ENCODE measurements around the gene STEEP1. TPM values are rescaled to one million over a fixed set of nuclear protein-coding genes. Genes with fewer than 3 reads are reported as not detected.

The STEEP1 gene
- total RNA-seq (2016; rRNA removed; fragmentation: Illumina TruSeq; extraction: Trizol) (23.1 and 37.7 TPM in 2 replicates), polyA plus RNA-seq (2011; rRNA removed) (7.7 and 8.6 TPM in 2 replicates), polyA minus RNA-seq (2011; rRNA and poly(A)+ RNA removed; ENCODE audit: low replicate concordance) (10.0 and 27.2 TPM in 2 replicates), Bru-seq, nascent RNA (percentile 51 among the genes with signal in this experiment), BruChase-seq, experiment 1, labeled RNA remaining after a 6-hour chase (percentile 66 among the genes with signal in this experiment), BruChase-seq, experiment 2, labeled RNA remaining after a 2-hour chase (percentile 54 among the genes with signal in this experiment)
- total RNA-seq (2016; cell fraction: cytosol; rRNA removed; fragmentation: Illumina TruSeq; extraction: Trizol; ENCODE audit: low read depth): 3.5 and 6.3 TPM in 2 replicates
- total RNA-seq (2016; cell fraction: insoluble cytoplasmic fraction; rRNA removed; fragmentation: Illumina TruSeq; extraction: Trizol): 24.8 and 38.3 TPM in 2 replicates
- total RNA-seq (2016; cell fraction: membrane; rRNA removed; fragmentation: Illumina TruSeq; extraction: Trizol): 6.4 and 8.8 TPM in 2 replicates
- 12.4 and 12.7 TPM in 2 replicates for total RNA-seq (2016; cell fraction: nucleus; rRNA removed; fragmentation: Illumina TruSeq; extraction: Trizol)
- polyA plus RNA-seq (2011; cell fraction: cytosol; rRNA removed): 5.8 and 8.6 TPM in 2 replicates
- 5.0 and 6.6 TPM in 2 replicates for polyA plus RNA-seq (2011; cell fraction: nucleus; rRNA removed)
- 11.1 and 14.4 TPM in 2 replicates for polyA plus RNA-seq (2012)
- 1.9 and 2.4 TPM in 2 replicates for polyA plus RNA-seq (2016; cell fraction: cytosol; fragmentation: Illumina TruSeq; extraction: Trizol; ENCODE audit: low read depth)
- polyA plus RNA-seq (2016; cell fraction: insoluble cytoplasmic fraction; fragmentation: Illumina TruSeq; extraction: Trizol; ENCODE audit: low read depth): 29.0 and 34.7 TPM in 2 replicates
- 4.7 and 5.8 TPM in 2 replicates for polyA plus RNA-seq (2016; cell fraction: membrane; fragmentation: Illumina TruSeq; extraction: Trizol; ENCODE audit: low read depth)
- polyA plus RNA-seq (2016; cell fraction: nucleus; fragmentation: Illumina TruSeq; extraction: Trizol; ENCODE audit: insufficient read depth, low read depth): 17.2 and 17.7 TPM in 2 replicates
- polyA minus RNA-seq (2011; cell fraction: cytosol; rRNA and poly(A)+ RNA removed): 6.5 and 7.5 TPM in 2 replicates
- polyA minus RNA-seq (2011; cell fraction: nucleus; rRNA and poly(A)+ RNA removed): 10.2 and 11.1 TPM in 2 replicates
- long read RNA-seq, experiment 1: 0 reads
- long read RNA-seq, experiment 2, partial matches to known transcripts: 0 of 13 reads
- long read RNA-seq, experiment 2, other reads (novel, unspliced or antisense): 11 of 13 reads

GRCh38 chrX:119565107-119565663 is at the start of gene STEEP1:
TSS of gene STEEP1 (minus strand) at chrX:119565409. CDS start at chrX:119565355, 54 bp downstream.
- FAIRE-seq (peak; percentile 77), DNase-seq (ENCODE audit: low spot score) (peak; percentile 87), ATAC-seq (peak; percentile 83)
- intact Hi-C loops (cut with micrococcal nuclease; ENCODE audit: unreplicated experiment): no loop called here
- no peaks in the 10 kb centered on the region for H4K20me1 ChIP-seq (ENCODE audit: insufficient read depth, low read length)
- peaks cover 12% of the 10 kb centered on the region for H3K79me2 ChIP-seq (ENCODE audit: insufficient read depth, low read length)
- POLR2A ChIA-PET: interaction anchor here (1.1 kb wide), 1 partner anchor 9 kb away, joined by 13 read pairs; the partner anchor contains the start of gene UBE2A
- CTCF ChIA-PET (ENCODE audit: low intra/inter-chr PET ratio, low total read pairs): no interaction called here
- in situ Hi-C loops (cut with HindIII; ENCODE audit: extremely low pct_ligation_motif_present, low pct_unique_long_range_greater_than_20kb): no loop called here
- H3K27me3 ChIP-seq (ENCODE audit: control insufficient read depth in 1 of 2, insufficient read depth in 2 of 2, low read length in 2 of 2): no peaks in the 10 kb centered on the region; a peak in 1 of 5 replicates
- no TSS peak for BruUV-seq (replicated peaks)
- no peaks in the 10 kb centered on the region; a peak in 1 of 5 replicates for H3K36me3 ChIP-seq (replicated peaks in 1 of 2; ENCODE audit: control insufficient read depth in 1 of 2, insufficient read depth in 2 of 2, low read length in 2 of 2)
- WGBS (ENCODE audit: low lambda C conversion rate): 26% methylated on average over 4 of the region's 27 CpGs
- peak within 1 kb of the TSS; percentile 78 for H3K9ac ChIP-seq (ENCODE audit: insufficient read depth, low read depth, low read length)
- no peaks in the 10 kb centered on the region for H3K4me1 ChIP-seq (ENCODE audit: insufficient read depth, low read length)
- H3K4me2 ChIP-seq (ENCODE audit: low read depth, low read length): peak within 1 kb of the TSS; percentile 70
- H3K27ac ChIP-seq (ENCODE audit: extremely low read length, insufficient read depth, low read length): peak within 1 kb of the TSS; percentile 48
- H2AFZ ChIP-seq (ENCODE audit: low read length): peak within 1 kb of the TSS; percentile 15
- no peaks in the 10 kb centered on the region for H3K9me3 ChIP-seq (ENCODE audit: low read length)
- H3K4me3 ChIP-seq (replicated peaks in 1 of 3; ENCODE audit: insufficient read depth in 1 of 3, low read depth in 2 of 3, low read length in 3 of 3): peak within 1 kb of the TSS; percentile 64 to 80 (median 72)
- TF ChIP-seq POLR2A (IDR thresholded peaks at IDR 0.05; ENCODE audit: insufficient read depth in 1 of 2, low read depth in 2 of 2, low read length in 2 of 2): peak; percentile 58 to 64; a peak in 3 of 4 replicates
- 0 out of 2 replicates have a peak, but pooled peaks have one; percentile 48 for TF ChIP-seq IRF2 (CRISPR knock-in tag; IDR thresholded peaks at IDR 0.05)
- TF ChIP-seq MXI1 (IDR thresholded peaks at IDR 0.05; ENCODE audit: borderline replicate concordance, low read depth, low read length): peak; percentile 50; the same call in 1 of the 3 replicates
- no peak for TF ChIP-seq ZNF580 (CRISPR knock-in tag; IDR thresholded peaks at IDR 0.05; ENCODE audit: borderline replicate concordance, low read depth)
- 0 out of 2 replicates have a peak, but pooled peaks have one; percentile 40 for TF ChIP-seq KDM2A (CRISPR knock-in tag; IDR thresholded peaks at IDR 0.05; ENCODE audit: borderline replicate concordance, low read depth)
- no peak for TF ChIP-seq NCOA5 (CRISPR knock-in tag; IDR thresholded peaks at IDR 0.05)
- no peak for TF ChIP-seq EED (CRISPR knock-in tag; IDR thresholded peaks at IDR 0.05)
- TF ChIP-seq ZFP91 (CRISPR knock-in tag; IDR thresholded peaks at IDR 0.05; ENCODE audit: borderline replicate concordance): no peak
- TF ChIP-seq TFE3 (CRISPR knock-in tag; IDR thresholded peaks at IDR 0.05): peak; percentile 61
- peak; percentile 97 for TF ChIP-seq CREM (IDR thresholded peaks at IDR 0.05)
- peak; percentile 78 for TF ChIP-seq CREM (CRISPR knock-in tag; IDR thresholded peaks at IDR 0.05)
- TF ChIP-seq POLR2AphosphoS5 (IDR thresholded peaks at IDR 0.05; ENCODE audit: low read depth, low read length): peak; percentile 62
- peak; percentile 36 for TF ChIP-seq GABPA (IDR thresholded peaks at IDR 0.05; ENCODE audit: low read depth, low read length)
- TF ChIP-seq GABPA (CRISPR knock-in tag; IDR thresholded peaks at IDR 0.05; ENCODE audit: low read depth): peak; percentile 86
- no peak for TF ChIP-seq ZNF704 (CRISPR knock-in tag; IDR thresholded peaks at IDR 0.05; ENCODE audit: borderline replicate concordance)
- no peak for TF ChIP-seq ZFP90 (CRISPR knock-in tag; IDR thresholded peaks at IDR 0.05; ENCODE audit: borderline replicate concordance)

All from HepG2 (cell line).